PFSK-1 (cell line): ENCODE results near the gene PTPRK.

Experiments used
- FOXP2 ChIP-seq: optimal IDR thresholded peaks from 2 replicates; pipeline ENCODE3; 2011; ENCODE audit warnings: borderline replicate concordance, control low read depth, inconsistent platforms; ENCODE audit not compliant: insufficient read depth; ENCODE audit errors: extremely low read length, extremely low read depth
- POLR2AphosphoS5 ChIP-seq: IDR thresholded peaks from 2 replicates; pipeline ENCODE4 v1.6.1; 2012; ENCODE audit warnings: low read depth, mild to moderate bottlenecking, control low read depth, low read length, moderate library complexity
- SIN3A ChIP-seq: IDR thresholded peaks from 2 replicates; pipeline ENCODE4 v1.6.1; 2012; ENCODE audit warnings: mild to moderate bottlenecking, low read length, moderate library complexity, borderline replicate concordance; ENCODE audit not compliant: insufficient read depth
- TAF1 ChIP-seq: IDR thresholded peaks from 2 replicates; pipeline ENCODE4 v1.6.1; 2012; ENCODE audit warnings: low read length, control low read depth, borderline replicate concordance; ENCODE audit not compliant: insufficient read depth

DNA sequence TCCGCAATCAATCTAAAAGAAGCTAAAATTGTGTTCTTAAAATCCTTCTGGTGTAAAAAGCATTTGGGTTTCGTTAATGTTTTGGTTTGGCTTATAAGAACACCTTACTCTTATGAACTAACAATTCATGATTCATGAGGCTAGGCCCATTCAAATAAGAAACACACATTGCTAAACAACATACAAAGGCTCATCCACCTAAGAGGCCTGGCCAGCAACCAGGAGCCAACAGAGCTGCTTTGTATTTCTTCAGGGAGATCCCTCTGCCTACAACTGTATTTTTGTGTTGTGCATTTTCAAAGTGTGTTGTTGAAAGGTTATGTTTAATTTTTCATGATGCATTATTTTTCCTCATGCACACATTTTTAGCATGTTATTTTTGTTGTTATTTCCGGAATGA is 98.6 kb downstream of the PTPRK start:
- TF ChIP-seq POLR2AphosphoS5 (no peak), TAF1 (no peak), SIN3A (no peak), FOXP2 (no peak)
